ENCODE measurements around the gene PRLHR. TPM values are rescaled to one million over a fixed set of nuclear protein-coding genes. Genes with fewer than 3 reads are reported as not detected.

PRLHR gene
- total and polyA plus RNA-seq, 10 of the 15 experiments (the other 5 are each of a cell fraction or from before 2014, with no cell fraction given): not detected

- no peak overlapping the region for H3K27ac ChIP-seq (ENCODE audit: control insufficient read depth, insufficient read depth)
- ChIA-PET POLR2A (no interaction called here), SMC1A (ENCODE audit: uncharacterized antibody, unreplicated experiment) (no interaction called here), RAD21 (ENCODE audit: unreplicated experiment) (no interaction called here), CTCF (no interaction called here)
- no peaks in the 10 kb centered on the region for H4K20me1 ChIP-seq (ENCODE audit: control insufficient read depth, insufficient read depth)
- no peak overlapping the region for H3K4me2 ChIP-seq (ENCODE audit: control insufficient read depth, insufficient read depth)
- in situ Hi-C loops (cut with MboI) (no loop called here), intact Hi-C loops (cut with micrococcal nuclease; ENCODE audit: unreplicated experiment) (no loop called here)
- DNase-seq (ENCODE audit: low read depth, low spot score) (no peak), ATAC-seq (no peak), FAIRE-seq (no peak)
- H3K27me3 ChIP-seq (replicated peaks in 1 of 2; ENCODE audit: control insufficient read depth in 2 of 2, insufficient read depth in 2 of 2, low read length in 1 of 2): no peaks in the 10 kb centered on the region; a peak in 2 of 4 replicates
- H3K9ac ChIP-seq (ENCODE audit: control insufficient read depth, insufficient read depth, low read length): no peak overlapping the region
- BruUV-seq (replicated peaks): no TSS peak
- WGBS (ENCODE audit: insufficient coverage, insufficient replicate concordance, low lambda C conversion rate, missing lambda C conversion rate): 33% methylated on average over 3 of the region's 3 CpGs
- no peaks in the 10 kb centered on the region for H3K4me1 ChIP-seq (ENCODE audit: control insufficient read depth, insufficient read depth, low read length)
- H3K36me3 ChIP-seq (ENCODE audit: control insufficient read depth in 2 of 2, insufficient read depth in 2 of 2, low read length in 1 of 2): no peaks in the 10 kb centered on the region; a peak in 1 of 4 replicates
- TF ChIP-seq ZSCAN29 (IDR thresholded peaks at IDR 0.05) (no peak), SMC3 (IDR thresholded peaks at IDR 0.05; ENCODE audit: borderline replicate concordance, low read length) (no peak), CREB1 (IDR thresholded peaks at IDR 0.05; ENCODE audit: low read depth) (no peak), GABPA (IDR thresholded peaks at IDR 0.05; ENCODE audit: low read depth) (no peak), CTCF (IDR thresholded peaks at IDR 0.05 in 2 of 3, conservative IDR thresholded peaks at IDR 0.05 in 1 of 3; ENCODE audit: control insufficient read depth in 2 of 3, extremely low read depth in 1 of 3, insufficient read depth in 1 of 3, low read depth in 3 of 3, low read length in 3 of 3) (no peak), PKNOX1 (IDR thresholded peaks at IDR 0.05) (no peak), ZNF274 (IDR thresholded peaks at IDR 0.05; ENCODE audit: insufficient read depth, insufficient read length) (no peak)
- TF ChIP-seq, protein P1, sequence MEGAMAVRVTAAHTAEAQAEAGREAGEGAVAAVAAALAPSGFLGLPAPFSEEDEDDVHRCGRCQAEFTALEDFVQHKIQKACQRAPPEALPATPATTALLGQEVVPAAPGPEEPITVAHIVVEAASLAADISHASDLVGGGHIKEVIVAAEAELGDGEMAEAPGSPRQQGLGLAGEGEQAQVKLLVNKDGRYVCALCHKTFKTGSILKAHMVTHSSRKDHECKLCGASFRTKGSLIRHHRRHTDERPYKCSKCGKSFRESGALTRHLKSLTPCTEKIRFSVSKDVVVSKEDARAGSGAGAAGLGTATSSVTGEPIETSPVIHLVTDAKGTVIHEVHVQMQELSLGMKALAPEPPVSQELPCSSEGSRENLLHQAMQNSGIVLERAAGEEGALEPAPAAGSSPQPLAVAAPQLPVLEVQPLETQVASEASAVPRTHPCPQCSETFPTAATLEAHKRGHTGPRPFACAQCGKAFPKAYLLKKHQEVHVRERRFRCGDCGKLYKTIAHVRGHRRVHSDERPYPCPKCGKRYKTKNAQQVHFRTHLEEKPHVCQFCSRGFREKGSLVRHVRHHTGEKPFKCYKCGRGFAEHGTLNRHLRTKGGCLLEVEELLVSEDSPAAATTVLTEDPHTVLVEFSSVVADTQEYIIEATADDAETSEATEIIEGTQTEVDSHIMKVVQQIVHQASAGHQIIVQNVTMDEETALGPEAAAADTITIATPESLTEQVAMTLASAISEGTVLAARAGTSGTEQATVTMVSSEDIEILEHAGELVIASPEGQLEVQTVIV (IDR thresholded peaks at IDR 0.05; ENCODE audit: borderline replicate concordance, partially characterized antibody): no peak
- TF ChIP-seq, protein P2, sequence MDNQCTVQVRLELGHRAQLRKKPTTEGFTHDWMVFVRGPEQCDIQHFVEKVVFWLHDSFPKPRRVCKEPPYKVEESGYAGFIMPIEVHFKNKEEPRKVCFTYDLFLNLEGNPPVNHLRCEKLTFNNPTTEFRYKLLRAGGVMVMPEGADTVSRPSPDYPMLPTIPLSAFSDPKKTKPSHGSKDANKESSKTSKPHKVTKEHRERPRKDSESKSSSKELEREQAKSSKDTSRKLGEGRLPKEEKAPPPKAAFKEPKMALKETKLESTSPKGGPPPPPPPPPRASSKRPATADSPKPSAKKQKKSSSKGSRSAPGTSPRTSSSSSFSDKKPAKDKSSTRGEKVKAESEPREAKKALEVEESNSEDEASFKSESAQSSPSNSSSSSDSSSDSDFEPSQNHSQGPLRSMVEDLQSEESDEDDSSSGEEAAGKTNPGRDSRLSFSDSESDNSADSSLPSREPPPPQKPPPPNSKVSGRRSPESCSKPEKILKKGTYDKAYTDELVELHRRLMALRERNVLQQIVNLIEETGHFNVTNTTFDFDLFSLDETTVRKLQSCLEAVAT (IDR thresholded peaks at IDR 0.05): no peak
- H3K9me3 ChIP-seq (replicated peaks; ENCODE audit: control insufficient read depth, insufficient read depth, low read length): no peaks in the 10 kb centered on the region
- no peak overlapping the region for H3K4me3 ChIP-seq
- no peak overlapping the region for H2AFZ ChIP-seq (ENCODE audit: control insufficient read depth, low read depth, low read length)
- H3K79me2 ChIP-seq (ENCODE audit: control insufficient read depth, insufficient read depth, low read length): no peaks in the 10 kb centered on the region
Measured at GRCh38 chr10:118541718-118542117, 53.7 kb downstream of the PRLHR start.
